GM23248 (cell line): ENCODE results near the gene PUS1.

Experiments
- EZH2 ChIP-seq: fragments of 200-600 bp; sonication (generic); IDR thresholded peaks from 2 replicates; pipeline ENCODE4 v1.6.1; 2018; ENCODE audit warnings: antibody characterized with exemption, mild to moderate bottlenecking; ENCODE audit not compliant: insufficient read depth, poor library complexity, severe bottlenecking
- EZH2phosphoT487 ChIP-seq: fragments of 200-600 bp; sonication (generic); IDR thresholded peaks from 2 replicates; pipeline ENCODE4 v1.6.1; 2018; ENCODE audit warnings: antibody characterized with exemption, moderate library complexity, mild to moderate bottlenecking, low read depth; ENCODE audit not compliant: insufficient read depth

- TF ChIP-seq EZH2 (no peak), EZH2phosphoT487 (no peak)
These were observed 743 bp downstream of the PUS1 start for GRCh38 chr12:131929581-131930456.
